Loucy (cell line): ENCODE measurements around the gene CASP10.
A peak's percentile ranks its signal among the peaks of the same experiment; 100 is the strongest.

Experiments
- H2AFZ ChIP-seq: fragments of 200-600 bp; sonication (generic); 2 replicates; pipeline ENCODE4 v1.6.0; 2016; ENCODE audit warnings: antibody characterized with exemption, mild to moderate bottlenecking, low read length, moderate library complexity
- H3F3A ChIP-seq: fragments of 200-600 bp; 2 replicates; pipeline ENCODE4 v1.6.0; 2016; ENCODE audit warnings: antibody characterized with exemption, low read depth, mild to moderate bottlenecking
- H3K27me3 ChIP-seq: fragments of 200-600 bp; sonication (generic); 2 replicates; pipeline ENCODE4 v1.6.1; 2014; ENCODE audit warnings: low read length, mild to moderate bottlenecking; ENCODE audit not compliant: insufficient read depth, poor library complexity, severe bottlenecking
- H3K36me3 ChIP-seq: fragments of 200-600 bp; sonication (generic); 2 replicates; pipeline ENCODE4 v1.6.1; 2016; ENCODE audit warnings: low read length; ENCODE audit not compliant: insufficient read depth
- H3K4me1 ChIP-seq: fragments of 200-600 bp; sonication (generic); 2 replicates; pipeline ENCODE4 v1.5.1; 2014; ENCODE audit warnings: low read length, mild to moderate bottlenecking; ENCODE audit not compliant: insufficient read depth, poor library complexity, severe bottlenecking
- H3K4me2 ChIP-seq: fragments of 200-600 bp; sonication (generic); 2 replicates; pipeline ENCODE4 v1.6.0; 2014; ENCODE audit warnings: antibody characterized with exemption, low read length, low read depth, mild to moderate bottlenecking; ENCODE audit not compliant: poor library complexity, severe bottlenecking
- H3K4me3 ChIP-seq: fragments of 200-600 bp; sonication (generic); 2 replicates; pipeline ENCODE4 v1.5.1; 2014; ENCODE audit warnings: low read length, mild to moderate bottlenecking, mixed read lengths; ENCODE audit not compliant: poor library complexity, severe bottlenecking
- H3K79me2 ChIP-seq: fragments of 200-600 bp; sonication (generic); 2 replicates; pipeline ENCODE4 v1.6.1; 2014; ENCODE audit warnings: low read length; ENCODE audit not compliant: insufficient read depth
- H3K9ac ChIP-seq: fragments of 200-600 bp; sonication (generic); 2 replicates; pipeline ENCODE4 v1.6.0; 2014; ENCODE audit warnings: mild to moderate bottlenecking, low read depth, low read length, moderate library complexity; ENCODE audit not compliant: poor library complexity, severe bottlenecking
- H3K9me2 ChIP-seq: fragments of 200-600 bp; sonication (generic); replicated peaks from 2 replicates; pipeline ENCODE4 v1.6.1; 2016; ENCODE audit warnings: low read depth, low read length, mixed read lengths
- H3K9me3 ChIP-seq: fragments of 200-600 bp; sonication (generic); 2 replicates; pipeline ENCODE4 v1.6.1; 2014; ENCODE audit warnings: mild to moderate bottlenecking, antibody characterized with exemption, low read length, low read depth; ENCODE audit not compliant: insufficient read depth
- H4K20me1 ChIP-seq: fragments of 200-600 bp; sonication (generic); 2 replicates; pipeline ENCODE4 v1.6.0; 2014; ENCODE audit warnings: antibody characterized with exemption, low read length, mild to moderate bottlenecking; ENCODE audit not compliant: insufficient read depth, poor library complexity, severe bottlenecking
- EZH2phosphoT487 ChIP-seq: fragments of 200-600 bp; IDR thresholded peaks from 2 replicates; pipeline ENCODE4 v1.6.1; 2018; ENCODE audit warnings: antibody characterized with exemption, mild to moderate bottlenecking, moderate library complexity, borderline replicate concordance
- TF ChIP-seq, protein P1 (sequence below): fragments of 200-600 bp; sonication (generic); conservative IDR thresholded peaks from 2 replicates; pipeline ENCODE4 v1.5.1; 2014; ENCODE audit warnings: mild to moderate bottlenecking, antibody characterized with exemption, low read length

CASP10 gene

DNA sequence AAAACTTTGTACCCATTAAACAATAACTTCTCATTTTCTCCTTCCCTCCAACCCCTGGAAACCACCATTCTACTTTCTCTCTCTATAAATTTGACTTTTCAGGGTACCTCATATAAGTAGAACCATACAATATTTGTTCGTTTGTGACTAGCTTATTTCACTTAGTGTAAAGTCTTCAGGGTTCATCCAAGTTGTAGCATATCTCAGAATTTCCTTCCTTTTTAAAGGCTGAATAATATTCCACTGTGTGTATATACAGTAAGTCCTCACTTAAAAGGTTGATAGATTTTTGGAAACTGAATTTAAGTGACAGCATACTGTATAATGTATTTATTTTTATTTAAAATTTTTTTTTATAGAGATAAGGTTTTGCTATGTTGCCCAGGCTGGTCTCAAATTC lies 13.9 kb downstream of the CASP10 start:
- Histone ChIP-seq H3K9me3 (no peaks in the 10 kb centered on the region), H3K9me2 (no peaks in the 10 kb centered on the region), H3K4me2 (no peak overlapping the region), H2AFZ (no peak overlapping the region), H3K36me3 (peaks cover 52% of the 10 kb centered on the region), H3K79me2 (peaks cover 53% of the 10 kb centered on the region), H4K20me1 (peaks cover 4% of the 10 kb centered on the region), H3K9ac (no peak overlapping the region), H3K4me1 (peaks cover 38% of the 10 kb centered on the region), H3F3A (peaks cover 14% of the 10 kb centered on the region), H3K4me3 (no peak overlapping the region), H3K27me3 (no peaks in the 10 kb centered on the region)
- TF ChIP-seq EZH2phosphoT487, result no peak
- TF ChIP-seq, protein P1, sequence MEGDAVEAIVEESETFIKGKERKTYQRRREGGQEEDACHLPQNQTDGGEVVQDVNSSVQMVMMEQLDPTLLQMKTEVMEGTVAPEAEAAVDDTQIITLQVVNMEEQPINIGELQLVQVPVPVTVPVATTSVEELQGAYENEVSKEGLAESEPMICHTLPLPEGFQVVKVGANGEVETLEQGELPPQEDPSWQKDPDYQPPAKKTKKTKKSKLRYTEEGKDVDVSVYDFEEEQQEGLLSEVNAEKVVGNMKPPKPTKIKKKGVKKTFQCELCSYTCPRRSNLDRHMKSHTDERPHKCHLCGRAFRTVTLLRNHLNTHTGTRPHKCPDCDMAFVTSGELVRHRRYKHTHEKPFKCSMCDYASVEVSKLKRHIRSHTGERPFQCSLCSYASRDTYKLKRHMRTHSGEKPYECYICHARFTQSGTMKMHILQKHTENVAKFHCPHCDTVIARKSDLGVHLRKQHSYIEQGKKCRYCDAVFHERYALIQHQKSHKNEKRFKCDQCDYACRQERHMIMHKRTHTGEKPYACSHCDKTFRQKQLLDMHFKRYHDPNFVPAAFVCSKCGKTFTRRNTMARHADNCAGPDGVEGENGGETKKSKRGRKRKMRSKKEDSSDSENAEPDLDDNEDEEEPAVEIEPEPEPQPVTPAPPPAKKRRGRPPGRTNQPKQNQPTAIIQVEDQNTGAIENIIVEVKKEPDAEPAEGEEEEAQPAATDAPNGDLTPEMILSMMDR, result no peak

DNA sequence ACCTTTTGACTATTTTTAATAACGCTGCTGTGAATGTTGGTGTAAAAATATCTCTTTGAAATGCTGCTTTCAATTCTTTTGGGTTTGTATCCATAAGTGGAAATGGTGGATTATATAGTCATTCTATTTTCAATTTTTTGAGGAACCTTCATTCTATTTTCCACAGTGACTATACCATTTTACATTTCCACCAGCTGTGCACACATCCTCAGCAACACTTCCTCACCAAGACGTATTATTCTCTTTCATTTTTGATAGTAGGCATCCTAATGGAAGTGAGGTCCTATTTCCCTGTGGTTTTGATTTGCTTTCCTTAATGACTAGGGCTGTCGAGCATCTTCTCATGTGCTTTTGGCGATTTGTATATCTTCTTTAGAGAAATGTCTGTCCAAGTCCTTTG lies 14.8 kb downstream of the CASP10 start:
- TF ChIP-seq EZH2phosphoT487, result no peak
- TF ChIP-seq, protein P1, result 0 out of 2 replicates have a peak, but pooled peaks have one; percentile 20
- Histone ChIP-seq H3K4me2 (no peak overlapping the region), H3K4me1 (peaks cover 33% of the 10 kb centered on the region), H3F3A (peaks cover 5% of the 10 kb centered on the region; the same call in 1 of the 2 replicates), H3K36me3 (peaks cover 57% of the 10 kb centered on the region), H2AFZ (no peak overlapping the region), H3K9ac (no peak overlapping the region), H3K79me2 (peaks cover 49% of the 10 kb centered on the region), H4K20me1 (peaks cover 4% of the 10 kb centered on the region), H3K9me2 (no peaks in the 10 kb centered on the region), H3K4me3 (no peak overlapping the region), H3K9me3 (no peaks in the 10 kb centered on the region), H3K27me3 (no peaks in the 10 kb centered on the region)

DNA sequence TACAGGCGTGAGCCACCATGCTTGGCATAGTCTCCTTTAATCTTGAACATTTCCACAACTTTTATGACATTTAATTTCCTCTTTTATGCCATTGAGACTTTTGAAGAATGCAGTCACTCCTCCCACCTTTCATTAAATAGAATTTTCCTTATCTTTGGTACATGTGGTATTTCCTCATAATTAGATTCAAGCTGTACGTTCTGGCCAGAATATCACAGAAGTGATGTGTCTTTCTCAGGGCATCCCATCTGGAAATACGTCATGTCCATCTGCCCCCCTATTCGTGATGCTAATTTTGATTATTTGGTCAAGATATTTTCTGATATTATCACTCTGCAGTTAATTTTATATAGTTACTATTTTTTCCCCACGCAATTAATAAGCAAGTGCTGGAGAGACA lies 16.9 kb downstream of the CASP10 start:
- no peak overlapping the region for H2AFZ ChIP-seq
- H3K9me3 ChIP-seq, result no peaks in the 10 kb centered on the region
- H3K9ac ChIP-seq, result no peak overlapping the region
- H3K27me3 ChIP-seq, result no peaks in the 10 kb centered on the region
- no peaks in the 10 kb centered on the region for H3K9me2 ChIP-seq
- no peak for TF ChIP-seq EZH2phosphoT487
- TF ChIP-seq, protein P1, result no peak
- peaks cover 4% of the 10 kb centered on the region for H4K20me1 ChIP-seq
- H3F3A ChIP-seq, result no peaks in the 10 kb centered on the region
- no peak overlapping the region for H3K4me3 ChIP-seq
- H3K79me2 ChIP-seq, result peaks cover 30% of the 10 kb centered on the region
- H3K4me1 ChIP-seq, result peaks cover 20% of the 10 kb centered on the region
- H3K36me3 ChIP-seq, result peaks cover 54% of the 10 kb centered on the region
- no peak overlapping the region for H3K4me2 ChIP-seq
